ENCODE results near the gene YBEY.
"Not testable (repeated sequence)": the region's sequence is repeated elsewhere in the genome, so short reads cannot be mapped to it uniquely, and the experiment has no call there.

Gene YBEY

DNA sequence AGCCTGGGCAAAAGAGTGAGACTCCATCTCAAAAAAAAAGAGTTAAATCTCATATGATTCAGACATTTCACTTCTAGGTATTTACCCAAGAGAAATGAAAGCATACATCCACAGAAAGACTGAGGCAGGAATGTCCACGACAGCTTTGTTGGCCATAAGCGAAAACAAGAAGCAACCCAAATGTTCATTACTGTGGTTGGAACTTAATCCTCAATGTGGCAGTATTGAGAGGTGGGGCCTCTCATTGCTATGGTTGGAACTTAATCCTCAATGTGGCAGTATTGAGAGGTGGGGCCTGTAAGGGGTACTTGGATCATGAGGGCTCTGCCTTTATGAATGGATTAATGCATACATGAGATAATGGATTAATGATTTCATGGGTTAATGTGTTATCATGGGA, 22.3 kb downstream of the YBEY start:
- TF ChIP-seq, protein P1, sequence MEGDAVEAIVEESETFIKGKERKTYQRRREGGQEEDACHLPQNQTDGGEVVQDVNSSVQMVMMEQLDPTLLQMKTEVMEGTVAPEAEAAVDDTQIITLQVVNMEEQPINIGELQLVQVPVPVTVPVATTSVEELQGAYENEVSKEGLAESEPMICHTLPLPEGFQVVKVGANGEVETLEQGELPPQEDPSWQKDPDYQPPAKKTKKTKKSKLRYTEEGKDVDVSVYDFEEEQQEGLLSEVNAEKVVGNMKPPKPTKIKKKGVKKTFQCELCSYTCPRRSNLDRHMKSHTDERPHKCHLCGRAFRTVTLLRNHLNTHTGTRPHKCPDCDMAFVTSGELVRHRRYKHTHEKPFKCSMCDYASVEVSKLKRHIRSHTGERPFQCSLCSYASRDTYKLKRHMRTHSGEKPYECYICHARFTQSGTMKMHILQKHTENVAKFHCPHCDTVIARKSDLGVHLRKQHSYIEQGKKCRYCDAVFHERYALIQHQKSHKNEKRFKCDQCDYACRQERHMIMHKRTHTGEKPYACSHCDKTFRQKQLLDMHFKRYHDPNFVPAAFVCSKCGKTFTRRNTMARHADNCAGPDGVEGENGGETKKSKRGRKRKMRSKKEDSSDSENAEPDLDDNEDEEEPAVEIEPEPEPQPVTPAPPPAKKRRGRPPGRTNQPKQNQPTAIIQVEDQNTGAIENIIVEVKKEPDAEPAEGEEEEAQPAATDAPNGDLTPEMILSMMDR (conservative IDR thresholded peaks at IDR 0.05; ENCODE audit: control insufficient read depth, insufficient read depth, low read depth, low read length) = no peak
- H3K4me3 ChIP-seq (ENCODE audit: control insufficient read depth, low read depth, low read length) = no peak overlapping the region

DNA sequence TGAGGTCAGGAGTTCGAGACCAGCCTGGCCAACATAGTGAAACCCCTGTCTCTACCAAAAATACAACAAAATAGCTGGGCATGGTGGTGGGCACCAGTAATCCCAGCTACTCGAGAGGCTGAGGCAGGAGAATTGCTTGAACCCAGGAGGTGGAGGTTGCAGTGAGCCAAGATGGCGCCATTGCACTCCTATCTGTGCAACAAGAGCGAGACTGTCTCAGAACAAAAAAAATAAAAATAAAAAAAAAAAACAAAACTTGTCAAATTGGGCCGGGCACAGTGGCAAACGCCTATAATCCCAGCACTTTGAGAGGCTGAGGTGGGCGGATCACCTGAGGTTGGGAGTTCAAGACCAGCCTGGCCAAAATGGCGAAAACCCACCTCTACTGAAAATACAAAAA, 24.1 kb downstream of the YBEY start:
- not testable (repeated sequence) for H3K4me3 ChIP-seq (ENCODE audit: control insufficient read depth, low read depth, low read length); DNase-seq (ENCODE audit: low read depth)

More for the DNA sequence above, 22.3 kb downstream of the YBEY start:
- DNase-seq (ENCODE audit: low read depth) = no peak

DNA sequence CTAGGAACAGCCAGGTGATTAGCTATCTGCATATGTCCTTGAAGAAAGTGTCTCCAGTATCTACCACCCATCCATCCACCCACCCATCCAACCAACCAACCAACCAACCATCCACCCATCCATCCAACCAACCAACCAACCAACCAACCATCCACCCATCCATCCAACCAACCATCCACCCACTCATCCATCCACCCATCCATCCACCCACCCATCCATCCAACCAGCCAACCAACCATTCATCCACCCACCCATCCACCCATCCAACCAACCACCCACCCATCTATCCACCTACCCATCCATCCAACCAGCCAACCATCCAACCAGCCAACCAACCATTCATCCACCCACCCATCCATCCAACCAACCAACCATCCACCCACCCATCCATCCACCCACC, 25.4 kb downstream of the YBEY start:
- DNase-seq (ENCODE audit: low read depth) = no peak
- H3K4me3 ChIP-seq (ENCODE audit: control insufficient read depth, low read depth, low read length) = no peak overlapping the region
- TF ChIP-seq, protein P1 (conservative IDR thresholded peaks at IDR 0.05; ENCODE audit: control insufficient read depth, insufficient read depth, low read depth, low read length) = no peak

DNA sequence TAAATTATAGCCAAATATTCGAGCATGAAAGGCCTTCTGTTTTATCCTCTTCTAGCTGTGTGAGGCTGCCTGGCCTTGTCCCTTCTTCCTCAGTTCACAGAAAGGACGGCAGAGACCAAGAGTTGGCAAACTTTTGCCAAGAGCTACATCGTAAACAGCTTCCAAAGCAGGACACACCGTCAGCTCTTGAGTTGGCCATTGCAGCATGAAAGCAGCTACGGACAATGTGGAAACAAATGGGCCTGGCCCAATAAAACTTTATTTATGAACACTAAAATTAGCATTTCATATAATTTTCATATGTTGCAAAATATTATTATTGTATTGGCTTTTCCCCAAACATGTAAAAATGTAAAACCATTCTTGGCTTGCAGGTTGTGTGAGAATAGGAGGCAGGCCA, 26.8 kb downstream of the YBEY start:
- TF ChIP-seq, protein P1 (conservative IDR thresholded peaks at IDR 0.05; ENCODE audit: control insufficient read depth, insufficient read depth, low read depth, low read length) = no peak
- H3K4me3 ChIP-seq (ENCODE audit: control insufficient read depth, low read depth, low read length) = no peak overlapping the region
- DNase-seq (ENCODE audit: low read depth) = no peak

DNA sequence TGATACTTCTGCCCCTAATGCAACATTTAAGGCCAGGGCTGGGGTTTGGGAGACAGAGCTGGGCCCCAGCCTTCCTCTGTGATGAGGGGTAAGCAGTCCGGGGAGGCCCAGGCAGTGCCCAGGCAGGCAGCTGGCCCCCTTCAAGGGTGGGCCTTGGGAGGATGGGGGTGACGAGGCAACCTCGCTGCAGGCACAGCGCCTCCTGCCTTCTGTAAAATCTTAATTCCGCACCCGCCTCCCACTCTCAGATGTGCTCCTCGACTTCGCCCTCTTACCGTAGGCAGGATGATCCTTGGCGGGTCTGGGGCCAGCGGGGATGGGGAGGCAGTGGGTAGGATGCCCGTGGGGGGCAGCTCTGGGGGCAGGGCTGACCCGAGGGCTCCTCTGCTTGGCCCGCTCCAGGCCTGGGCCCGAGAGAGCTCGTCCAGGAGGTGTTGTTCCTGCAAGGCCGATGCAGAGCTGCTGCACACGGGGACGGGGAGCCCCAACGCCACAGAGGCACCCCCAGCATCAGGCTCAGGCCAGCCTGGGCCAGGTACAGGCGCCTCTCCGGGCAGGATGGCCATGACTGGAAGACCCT, 28.4 kb downstream of the YBEY start:
- TF ChIP-seq, protein P1 (conservative IDR thresholded peaks at IDR 0.05; ENCODE audit: control insufficient read depth, insufficient read depth, low read depth, low read length) = no peak
- no peak for DNase-seq (ENCODE audit: low read depth)
- no peak overlapping the region for H3K4me3 ChIP-seq (ENCODE audit: control insufficient read depth, low read depth, low read length)

DNA sequence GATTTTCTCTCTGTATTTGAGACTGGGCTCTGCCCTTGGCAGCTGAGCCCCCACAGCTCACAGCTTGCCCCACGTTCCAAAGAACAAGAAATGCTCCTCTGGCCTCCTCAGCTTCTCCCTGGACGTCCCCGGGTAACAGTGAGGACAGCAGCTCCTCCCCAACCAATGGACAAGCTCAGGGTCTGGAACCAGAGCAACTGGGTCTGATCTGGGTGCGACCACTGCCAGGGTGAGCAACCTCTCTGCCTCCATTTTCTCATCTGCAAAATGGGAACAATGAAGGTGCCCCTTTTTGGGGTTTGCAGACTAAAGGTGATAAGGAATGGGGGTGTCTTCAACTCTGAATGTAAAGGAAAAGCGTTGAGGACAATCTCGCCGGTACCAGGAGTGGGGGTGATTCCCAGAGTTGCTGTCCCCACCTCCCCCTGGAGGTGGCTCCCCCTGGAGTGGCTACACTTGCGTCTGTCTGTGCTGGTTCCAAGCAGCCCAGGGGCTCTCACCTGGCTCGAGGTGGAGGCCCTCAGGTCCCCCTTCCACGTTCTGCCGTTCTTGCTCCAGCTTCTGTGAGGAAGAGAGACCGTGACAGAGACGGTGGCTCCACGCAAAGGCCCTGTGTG, 30.7 kb downstream of the YBEY start:
- no peak for DNase-seq (ENCODE audit: low read depth)
- no peak overlapping the region for H3K4me3 ChIP-seq (ENCODE audit: control insufficient read depth, low read depth, low read length)
- TF ChIP-seq, protein P1 (conservative IDR thresholded peaks at IDR 0.05; ENCODE audit: control insufficient read depth, insufficient read depth, low read depth, low read length) = no peak

DNA sequence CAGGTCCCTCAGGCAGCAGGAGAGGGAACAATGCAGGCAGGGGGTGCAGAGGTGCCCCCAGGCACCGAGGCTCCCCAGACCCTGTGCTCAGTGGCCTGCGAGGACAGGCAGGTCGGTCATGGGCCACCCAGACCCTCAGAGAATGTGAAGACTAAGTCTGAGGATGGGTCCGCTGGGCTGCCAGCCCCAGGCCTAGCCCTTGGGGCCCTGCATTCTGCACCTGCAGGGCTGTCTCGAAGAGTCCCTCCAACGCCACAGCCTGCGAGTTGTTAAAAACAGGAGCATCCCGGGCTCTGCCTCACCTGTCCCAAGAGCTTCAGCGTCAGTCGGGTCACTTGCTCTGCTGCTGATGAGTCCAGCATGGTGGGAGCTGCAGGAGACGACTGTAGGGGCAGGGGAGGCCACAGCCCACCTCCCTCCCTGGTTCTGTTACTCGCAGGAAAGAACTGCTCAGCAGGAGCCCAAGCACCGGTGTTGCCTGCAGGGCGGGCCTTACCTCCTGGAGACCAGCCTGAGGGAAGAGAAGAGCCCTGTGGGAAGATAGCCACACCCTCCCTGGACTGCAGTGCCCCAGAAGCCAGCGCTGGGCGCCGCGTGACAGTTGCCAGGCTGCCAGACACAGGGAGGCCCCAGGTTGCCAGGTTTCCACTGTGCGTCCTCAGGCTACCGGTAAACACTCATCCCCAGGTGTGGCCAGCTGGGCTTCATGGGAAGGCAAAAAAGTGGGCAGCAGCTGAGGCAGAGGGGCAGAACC, 31.7 kb downstream of the YBEY start:
- no peak for DNase-seq (ENCODE audit: low read depth)
- H3K4me3 ChIP-seq (ENCODE audit: control insufficient read depth, low read depth, low read length) = no peak overlapping the region
- TF ChIP-seq, protein P1 (conservative IDR thresholded peaks at IDR 0.05; ENCODE audit: control insufficient read depth, insufficient read depth, low read depth, low read length) = no peak
